ENCODE results near the gene OSBP2.

OSBP2 gene

DNA sequence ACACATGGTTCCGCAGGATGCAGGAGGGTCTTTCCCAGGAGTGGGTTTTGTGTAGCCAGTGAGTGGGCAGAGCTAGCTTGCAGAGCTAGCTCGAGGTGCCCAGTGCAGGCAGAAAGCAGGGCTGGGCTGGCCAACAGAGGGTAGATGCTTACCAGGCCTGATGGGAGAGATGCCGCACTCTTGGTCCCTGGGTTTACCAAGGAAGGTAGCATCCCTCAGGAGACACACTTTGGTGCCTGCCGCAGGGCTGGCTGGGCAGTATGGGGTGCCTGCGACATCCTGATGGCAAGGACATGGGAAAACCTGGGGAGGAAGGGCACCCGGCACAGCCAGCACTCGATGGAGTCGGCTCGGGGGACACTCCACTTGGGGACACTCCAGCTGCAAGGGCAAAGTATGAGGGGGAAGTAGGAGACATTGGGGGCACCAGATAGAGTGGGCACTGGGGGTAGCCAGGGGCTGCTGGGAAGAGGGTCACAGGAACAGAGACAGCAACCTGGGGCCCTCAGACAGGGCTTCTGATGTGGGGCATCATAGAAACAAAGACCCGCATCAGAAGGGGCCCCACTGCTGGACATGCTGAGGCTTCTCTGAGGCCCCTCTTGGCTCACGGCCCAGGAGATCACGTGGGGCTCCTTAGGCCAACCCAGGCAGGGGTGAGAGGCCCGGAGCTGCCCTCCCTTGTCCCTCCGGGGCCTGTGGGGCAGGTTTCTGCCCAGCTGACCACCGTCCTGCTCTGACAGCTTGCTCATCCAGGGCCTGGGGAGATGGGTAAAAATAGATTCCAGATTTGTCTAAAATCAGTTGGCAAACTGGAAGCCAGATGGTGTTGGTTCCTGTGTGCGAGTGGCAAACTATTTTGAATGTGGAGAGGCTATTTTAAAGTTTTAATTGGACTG is 184.1 kb downstream of the OSBP2 start:
- TF ChIP-seq EZH2phosphoT487 (IDR thresholded peaks at IDR 0.05; ENCODE audit: borderline replicate concordance, low read length), result no peak
- no peak for TF ChIP-seq CTCF (IDR thresholded peaks at IDR 0.05; ENCODE audit: low read depth, low read length, poor library complexity, severe bottlenecking)
- no peaks in the 10 kb centered on the region for H4K20me1 ChIP-seq (ENCODE audit: control insufficient read depth, insufficient read depth, low read depth, low read length)
- no peaks in the 10 kb centered on the region for H3K9me3 ChIP-seq (ENCODE audit: control insufficient read depth, insufficient read depth, low read length)
- H3K4me3 ChIP-seq (ENCODE audit: low read length), result no peak overlapping the region
- H3K27ac ChIP-seq (ENCODE audit: low read depth, low read length), result no peak overlapping the region
- no peaks in the 10 kb centered on the region for H3K9me2 ChIP-seq (replicated peaks; ENCODE audit: control insufficient read depth, low read length)
- no peaks in the 10 kb centered on the region; the same call in 1 of the 2 replicates for H3K27me3 ChIP-seq (ENCODE audit: control insufficient read depth, low read length)
- H3K36me3 ChIP-seq (ENCODE audit: control insufficient read depth, low read length), result no peaks in the 10 kb centered on the region
- H3K4me2 ChIP-seq (ENCODE audit: low read length), result no peak overlapping the region
- H3K79me2 ChIP-seq (ENCODE audit: control insufficient read depth, low read length), result no peaks in the 10 kb centered on the region
- H3F3A ChIP-seq (ENCODE audit: control insufficient read depth, insufficient read depth), result no peaks in the 10 kb centered on the region
- H3K4me1 ChIP-seq (ENCODE audit: control insufficient read depth, low read length), result no peaks in the 10 kb centered on the region

DNA sequence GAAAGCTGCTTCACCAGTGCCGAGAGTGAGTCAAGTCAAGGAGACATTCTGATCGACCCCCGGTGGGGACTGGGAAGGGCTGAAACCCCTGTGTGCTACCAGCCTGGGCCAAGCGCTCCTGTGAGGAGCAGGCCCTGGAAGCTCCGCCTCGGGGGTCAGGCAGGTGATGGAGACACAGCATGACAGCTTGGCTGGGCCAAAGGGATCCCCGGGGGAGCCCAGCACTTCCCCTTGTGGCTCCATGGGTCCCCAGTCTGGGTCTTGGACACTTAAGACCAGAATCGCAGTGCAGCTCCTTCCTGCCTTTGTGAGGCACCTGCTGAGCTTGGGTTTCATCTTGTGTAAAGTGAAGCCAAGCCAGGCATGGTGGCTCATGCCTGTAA is 184.7 kb downstream of the OSBP2 start:
- Histone ChIP-seq H3K79me2 (ENCODE audit: control insufficient read depth, low read length) (no peaks in the 10 kb centered on the region), H3K27me3 (ENCODE audit: control insufficient read depth, low read length) (no peaks in the 10 kb centered on the region; the same call in 1 of the 2 replicates), H3K4me3 (ENCODE audit: low read length) (no peak overlapping the region), H3K4me1 (ENCODE audit: control insufficient read depth, low read length) (no peaks in the 10 kb centered on the region), H3K27ac (ENCODE audit: low read depth, low read length) (no peak overlapping the region), H3F3A (ENCODE audit: control insufficient read depth, insufficient read depth) (no peaks in the 10 kb centered on the region), H3K36me3 (ENCODE audit: control insufficient read depth, low read length) (no peaks in the 10 kb centered on the region), H4K20me1 (ENCODE audit: control insufficient read depth, insufficient read depth, low read depth, low read length) (no peaks in the 10 kb centered on the region), H3K9me3 (ENCODE audit: control insufficient read depth, insufficient read depth, low read length) (no peaks in the 10 kb centered on the region), H3K9me2 (replicated peaks; ENCODE audit: control insufficient read depth, low read length) (no peaks in the 10 kb centered on the region), H3K4me2 (ENCODE audit: low read length) (no peak overlapping the region)
- TF ChIP-seq EZH2phosphoT487 (IDR thresholded peaks at IDR 0.05; ENCODE audit: borderline replicate concordance, low read length) (no peak), CTCF (IDR thresholded peaks at IDR 0.05; ENCODE audit: low read depth, low read length, poor library complexity, severe bottlenecking) (no peak)

DNA sequence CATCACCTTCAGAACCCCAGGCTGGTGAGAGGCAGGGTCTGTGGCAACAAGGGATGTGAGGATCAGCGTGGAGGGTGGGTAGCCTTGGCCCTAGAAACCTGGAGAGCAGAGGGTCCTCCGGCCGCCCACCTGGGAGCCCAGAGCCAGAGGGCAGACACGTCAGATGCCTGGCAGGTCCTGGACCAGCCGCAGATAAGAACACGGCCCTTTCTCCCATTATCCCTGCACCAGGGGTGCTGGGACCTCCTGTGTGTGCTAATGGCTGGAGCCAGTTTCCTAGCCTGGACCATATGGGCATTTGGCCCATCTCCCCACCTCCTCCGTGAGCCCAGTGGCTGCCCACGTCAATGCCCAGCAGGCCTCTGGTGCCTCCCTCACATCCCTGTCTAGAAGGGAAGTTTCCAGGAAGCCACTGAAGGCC is 185.5 kb downstream of the OSBP2 start:
- H3K4me1 ChIP-seq (ENCODE audit: control insufficient read depth, low read length), result no peaks in the 10 kb centered on the region
- H3K27ac ChIP-seq (ENCODE audit: low read depth, low read length), result no peak overlapping the region

GRCh38 chr22:30880847-30881246 is 186.2 kb downstream of the OSBP2 start:
- Histone ChIP-seq H3K4me2 (ENCODE audit: low read length) (no peak overlapping the region), H3K79me2 (ENCODE audit: control insufficient read depth, low read length) (no peaks in the 10 kb centered on the region), H3K9me3 (ENCODE audit: control insufficient read depth, insufficient read depth, low read length) (no peaks in the 10 kb centered on the region), H3K9me2 (replicated peaks; ENCODE audit: control insufficient read depth, low read length) (no peaks in the 10 kb centered on the region), H3F3A (ENCODE audit: control insufficient read depth, insufficient read depth) (no peaks in the 10 kb centered on the region), H4K20me1 (ENCODE audit: control insufficient read depth, insufficient read depth, low read depth, low read length) (no peaks in the 10 kb centered on the region), H3K36me3 (ENCODE audit: control insufficient read depth, low read length) (no peaks in the 10 kb centered on the region), H3K4me1 (ENCODE audit: control insufficient read depth, low read length) (no peaks in the 10 kb centered on the region), H3K4me3 (ENCODE audit: low read length) (no peak overlapping the region), H3K27ac (ENCODE audit: low read depth, low read length) (no peak overlapping the region), H3K27me3 (ENCODE audit: control insufficient read depth, low read length) (no peaks in the 10 kb centered on the region)
- no peak for TF ChIP-seq CTCF (IDR thresholded peaks at IDR 0.05; ENCODE audit: low read depth, low read length, poor library complexity, severe bottlenecking)
- TF ChIP-seq EZH2phosphoT487 (IDR thresholded peaks at IDR 0.05; ENCODE audit: borderline replicate concordance, low read length), result no peak

More for the DNA sequence above, 185.5 kb downstream of the OSBP2 start:
- Histone ChIP-seq H3F3A (ENCODE audit: control insufficient read depth, insufficient read depth) (no peaks in the 10 kb centered on the region), H4K20me1 (ENCODE audit: control insufficient read depth, insufficient read depth, low read depth, low read length) (no peaks in the 10 kb centered on the region), H3K36me3 (ENCODE audit: control insufficient read depth, low read length) (no peaks in the 10 kb centered on the region), H3K4me2 (ENCODE audit: low read length) (no peak overlapping the region), H3K9me3 (ENCODE audit: control insufficient read depth, insufficient read depth, low read length) (no peaks in the 10 kb centered on the region), H3K9me2 (replicated peaks; ENCODE audit: control insufficient read depth, low read length) (no peaks in the 10 kb centered on the region), H3K27me3 (ENCODE audit: control insufficient read depth, low read length) (no peaks in the 10 kb centered on the region), H3K79me2 (ENCODE audit: control insufficient read depth, low read length) (no peaks in the 10 kb centered on the region), H3K4me3 (ENCODE audit: low read length) (no peak overlapping the region)
- TF ChIP-seq EZH2phosphoT487 (IDR thresholded peaks at IDR 0.05; ENCODE audit: borderline replicate concordance, low read length), result no peak
